ENCODE results near the gene TJP1. TPM values are rescaled to one million over a fixed set of nuclear protein-coding genes. Genes with fewer than 3 reads are reported as not detected.
A peak's percentile ranks its signal among the peaks of the same experiment; 100 is the strongest.
"Not testable (repeated sequence)": the region's sequence is repeated elsewhere in the genome, so short reads cannot be mapped to it uniquely, and the experiment has no call there.

The TJP1 gene
- polyA plus RNA-seq, 1 experiment, result 42.5 TPM

- ChIA-PET CTCF (no interaction called here), POLR2A (no interaction called here)
- no peak for TF ChIP-seq CTCF (IDR thresholded peaks at IDR 0.05; ENCODE audit: insufficient read depth, low read depth, low read length)
Observed at GRCh38 chr15:29696950-29697738, 125.1 kb downstream of the TJP1 start.

GRCh38 chr15:29696506-29696905 lies 125.8 kb downstream of the TJP1 start:
- H3K36me3 ChIP-seq (ENCODE audit: control insufficient read depth, insufficient read depth, low read length); POLR2A ChIA-PET; H3K27me3 ChIP-seq (ENCODE audit: control insufficient read depth, insufficient read depth, low read length); H3K4me3 ChIP-seq (ENCODE audit: low read depth, low read length); DNase-seq (ENCODE audit: low read depth): not testable (repeated sequence)
- CTCF ChIA-PET, result interaction anchor here (0.8 kb wide), 1 partner anchor 103 kb away, joined by 3 read pairs; no protein-coding TSS in a partner anchor

More at GRCh38 chr15:29696950-29697738, 125.1 kb downstream of the TJP1 start:
- no peaks in the 10 kb centered on the region for H3K27me3 ChIP-seq (ENCODE audit: control insufficient read depth, insufficient read depth, low read length)
- H3K4me3 ChIP-seq (ENCODE audit: low read depth, low read length), result no peak overlapping the region
- peaks cover 5% of the 10 kb centered on the region for H3K36me3 ChIP-seq (ENCODE audit: control insufficient read depth, insufficient read depth, low read length)
- no peak for DNase-seq (ENCODE audit: low read depth)

- ChIA-PET POLR2A (no interaction called here), CTCF (interaction anchor here (0.8 to 1.3 kb wide), 2 partner anchors 14 to 102 kb away, joined by 3 read pairs; no protein-coding TSS in a partner anchor)
- Histone ChIP-seq H3K27me3 (ENCODE audit: control insufficient read depth, insufficient read depth, low read length) (no peaks in the 10 kb centered on the region), H3K36me3 (ENCODE audit: control insufficient read depth, insufficient read depth, low read length) (peaks cover 5% of the 10 kb centered on the region), H3K4me3 (ENCODE audit: low read depth, low read length) (no peak overlapping the region)
- TF ChIP-seq CTCF (IDR thresholded peaks at IDR 0.05; ENCODE audit: insufficient read depth, low read depth, low read length), result no peak
- no peak for DNase-seq (ENCODE audit: low read depth)
Observed at GRCh38 chr15:29695489-29696167, 126.6 kb downstream of the TJP1 start.

- POLR2A ChIA-PET, result no interaction called here
- TF ChIP-seq CTCF (IDR thresholded peaks at IDR 0.05; ENCODE audit: insufficient read depth, low read depth, low read length), result no peak
- DNase-seq (ENCODE audit: low read depth), result no peak
- Histone ChIP-seq H3K36me3 (ENCODE audit: control insufficient read depth, insufficient read depth, low read length) (peaks cover under 1% of the 10 kb centered on the region), H3K4me3 (ENCODE audit: low read depth, low read length) (no peak overlapping the region), H3K27me3 (ENCODE audit: control insufficient read depth, insufficient read depth, low read length) (no peaks in the 10 kb centered on the region)
- CTCF ChIA-PET, result interaction anchor here (0.9 kb wide), 1 partner anchor 16 kb away, joined by 3 read pairs; no protein-coding TSS in a partner anchor
Observed at GRCh38 chr15:29693225-29693624, 129.0 kb downstream of the TJP1 start.

- H3K36me3 ChIP-seq (ENCODE audit: control insufficient read depth, insufficient read depth, low read length), result no peaks in the 10 kb centered on the region; the same call in 1 of the 2 replicates
- POLR2A ChIA-PET, result no interaction called here
- CTCF ChIA-PET, result no interaction called here
- no peaks in the 10 kb centered on the region for H3K27me3 ChIP-seq (ENCODE audit: control insufficient read depth, insufficient read depth, low read length)
- H3K4me3 ChIP-seq (ENCODE audit: low read depth, low read length), result no peak overlapping the region
- peak; percentile 23; the same call in 1 of the 2 replicates for TF ChIP-seq CTCF (IDR thresholded peaks at IDR 0.05; ENCODE audit: insufficient read depth, low read depth, low read length)
- no peak for DNase-seq (ENCODE audit: low read depth)
Observed at GRCh38 chr15:29692527-29692926, 129.7 kb downstream of the TJP1 start.
